HUES64 (cell line): ENCODE results near the gene MRAS.

Experiments
- H3K27ac ChIP-seq: 2 replicates; pipeline ENCODE4 v1.7.0; 2013; ENCODE audit warnings: low read depth, low read length, inconsistent platforms
- H3K27me3 ChIP-seq: 2 replicates; pipeline ENCODE4 v1.6.1; 2013; ENCODE audit warnings: mild to moderate bottlenecking, low read length; ENCODE audit not compliant: insufficient read depth
- H3K36me3 ChIP-seq: 2 replicates; pipeline ENCODE4 v1.6.1; 2013; ENCODE audit warnings: mild to moderate bottlenecking, low read length; ENCODE audit not compliant: insufficient read depth
- H3K4me1 ChIP-seq: 2 replicates; pipeline ENCODE4 v1.6.1; 2013; ENCODE audit warnings: mild to moderate bottlenecking, low read length, moderate library complexity; ENCODE audit not compliant: insufficient read depth
- H3K4me3 ChIP-seq: 2 replicates; pipeline ENCODE4 v1.5.1; 2013; ENCODE audit warnings: mild to moderate bottlenecking, low read length, moderate library complexity
- H3K9ac ChIP-seq: 2 replicates; pipeline ENCODE4 v1.6.1; 2013; ENCODE audit warnings: mild to moderate bottlenecking, low read depth, low read length
- H3K9me3 ChIP-seq: 2 replicates; pipeline ENCODE4 v1.6.1; 2013; ENCODE audit warnings: low read depth, low read length; ENCODE audit not compliant: insufficient read depth
- WGBS: fragments of 150-250, 120-280 bp; methylation state at CpG from one replicate; pipeline ENCODE4 v1.1.7; 2013; ENCODE audit warnings: missing lambda C conversion rate; 5-methylcytosine and 5-hydroxymethylcytosine counted together

MRAS gene

DNA sequence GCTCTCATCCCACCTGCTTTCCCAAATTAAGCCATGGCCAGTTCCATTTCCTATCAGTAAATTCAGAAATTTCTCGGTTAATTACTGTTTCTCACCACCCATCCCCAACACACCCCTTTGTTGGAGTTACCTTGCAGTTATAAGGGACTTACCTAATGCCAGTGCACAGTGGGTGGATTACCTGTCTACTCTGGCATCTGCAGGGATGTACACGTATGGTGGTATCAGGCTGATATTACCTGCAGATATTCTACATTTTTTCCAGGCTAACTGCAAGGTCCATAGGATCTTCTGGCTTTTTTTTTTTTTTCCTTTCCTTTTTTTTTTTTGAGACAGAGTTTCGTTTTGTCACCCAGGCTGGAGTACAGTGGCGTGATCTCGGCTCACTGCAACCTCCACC is 7.9 kb upstream of the MRAS start:
- no peaks in the 10 kb centered on the region for H3K36me3 ChIP-seq
- no peak overlapping the region for H3K9ac ChIP-seq
- 0 out of 2 replicates have a peak, but pooled peaks cover 4% of the 10 kb centered on the region for H3K9me3 ChIP-seq
- no peaks in the 10 kb centered on the region for H3K27me3 ChIP-seq
- peaks cover 10% of the 10 kb centered on the region for H3K4me1 ChIP-seq
- H3K4me3 ChIP-seq: no peak overlapping the region
- WGBS: 98% methylated on average over 5 of the region's 5 CpGs
- H3K27ac ChIP-seq: no peak overlapping the region

DNA sequence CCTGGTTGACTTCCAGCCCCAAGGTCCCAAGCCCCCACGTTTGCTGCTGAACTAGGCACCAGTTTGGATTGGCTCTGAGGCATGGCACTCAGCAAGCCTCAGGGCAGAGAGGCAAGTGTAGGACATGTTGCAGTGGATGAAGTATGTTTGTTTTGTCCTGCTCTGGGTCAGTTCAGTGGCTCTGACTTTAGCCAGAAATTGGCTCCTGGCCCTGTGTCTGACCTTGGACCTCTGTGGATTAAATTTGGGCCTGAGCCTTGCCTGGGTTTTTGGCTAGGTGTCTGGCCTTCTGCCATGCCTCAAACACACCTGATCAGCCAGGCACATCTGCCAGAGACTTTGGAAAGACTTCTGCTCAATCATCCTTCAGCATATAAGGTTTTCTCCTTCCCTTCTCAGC is 3.6 kb upstream of the MRAS start:
- Histone ChIP-seq H3K9ac (no peak overlapping the region), H3K9me3 (0 out of 2 replicates have a peak, but pooled peaks cover 4% of the 10 kb centered on the region), H3K27me3 (no peaks in the 10 kb centered on the region; the same call in 1 of the 2 replicates), H3K36me3 (no peaks in the 10 kb centered on the region), H3K27ac (no peak overlapping the region), H3K4me1 (no peaks in the 10 kb centered on the region), H3K4me3 (no peak overlapping the region)
- 90% methylated on average over 1 of the region's 1 CpG for WGBS

DNA sequence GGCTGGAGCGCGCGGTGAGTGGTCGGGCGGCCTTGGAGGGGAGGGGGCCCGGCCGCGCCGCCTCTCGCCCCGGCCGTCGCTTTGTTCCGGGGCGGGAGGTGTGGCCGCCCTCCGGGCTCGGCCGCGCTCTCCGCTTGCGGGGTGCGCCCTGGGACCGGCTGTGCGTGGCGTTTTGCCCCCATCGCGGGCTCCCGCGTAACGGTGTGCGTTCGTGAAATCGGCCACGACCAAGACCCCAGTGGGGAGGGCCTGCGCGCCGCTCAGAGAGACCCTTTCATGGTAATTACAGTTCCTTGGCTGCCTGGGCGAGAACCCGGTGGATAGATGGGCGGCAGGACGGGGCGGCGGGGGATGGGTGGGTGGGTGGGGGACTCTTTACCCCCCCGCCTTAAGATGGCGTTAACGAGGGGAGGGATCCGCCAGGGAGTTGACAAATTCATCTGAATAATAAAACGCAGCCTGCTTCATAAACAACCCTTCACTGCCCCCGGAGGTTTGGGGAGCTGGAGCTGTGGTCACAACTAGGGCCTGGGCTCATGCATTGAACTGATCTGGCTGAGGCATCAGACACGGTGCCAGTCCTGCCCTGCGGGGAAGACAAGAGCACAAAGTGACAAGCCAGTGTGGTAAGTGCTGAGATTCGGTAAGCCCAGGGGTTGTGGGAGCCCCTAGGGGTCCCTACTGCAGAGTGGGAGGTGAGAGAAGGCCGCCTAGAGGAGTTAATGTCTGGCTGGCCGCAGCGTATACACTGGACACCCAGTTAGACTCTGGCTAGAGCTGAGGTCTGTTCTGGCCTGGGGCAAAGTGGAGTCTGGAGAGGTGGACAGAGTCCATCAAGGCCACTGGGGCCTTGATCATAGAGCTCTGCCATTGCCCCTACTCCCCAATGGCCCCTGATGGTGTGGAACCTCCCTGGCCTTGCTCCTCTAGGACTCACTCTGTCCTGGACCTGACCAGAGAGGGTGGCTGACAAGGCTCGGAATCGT is 668 bp downstream of the MRAS start:
- no peaks in the 10 kb centered on the region for H3K36me3 ChIP-seq
- peak overlapping the region; percentile 61 for H3K4me3 ChIP-seq
- no peaks in the 10 kb centered on the region; the same call in 1 of the 2 replicates for H3K27me3 ChIP-seq
- H3K27ac ChIP-seq: peak overlapping the region; percentile 73; the same call in 1 of the 2 replicates
- H3K9me3 ChIP-seq: no peaks in the 10 kb centered on the region
- WGBS: 9% methylated on average over 51 of the region's 58 CpGs
- H3K9ac ChIP-seq: peak overlapping the region; percentile 62
- 0 out of 2 replicates have a peak, but pooled peaks cover 5% of the 10 kb centered on the region for H3K4me1 ChIP-seq

DNA sequence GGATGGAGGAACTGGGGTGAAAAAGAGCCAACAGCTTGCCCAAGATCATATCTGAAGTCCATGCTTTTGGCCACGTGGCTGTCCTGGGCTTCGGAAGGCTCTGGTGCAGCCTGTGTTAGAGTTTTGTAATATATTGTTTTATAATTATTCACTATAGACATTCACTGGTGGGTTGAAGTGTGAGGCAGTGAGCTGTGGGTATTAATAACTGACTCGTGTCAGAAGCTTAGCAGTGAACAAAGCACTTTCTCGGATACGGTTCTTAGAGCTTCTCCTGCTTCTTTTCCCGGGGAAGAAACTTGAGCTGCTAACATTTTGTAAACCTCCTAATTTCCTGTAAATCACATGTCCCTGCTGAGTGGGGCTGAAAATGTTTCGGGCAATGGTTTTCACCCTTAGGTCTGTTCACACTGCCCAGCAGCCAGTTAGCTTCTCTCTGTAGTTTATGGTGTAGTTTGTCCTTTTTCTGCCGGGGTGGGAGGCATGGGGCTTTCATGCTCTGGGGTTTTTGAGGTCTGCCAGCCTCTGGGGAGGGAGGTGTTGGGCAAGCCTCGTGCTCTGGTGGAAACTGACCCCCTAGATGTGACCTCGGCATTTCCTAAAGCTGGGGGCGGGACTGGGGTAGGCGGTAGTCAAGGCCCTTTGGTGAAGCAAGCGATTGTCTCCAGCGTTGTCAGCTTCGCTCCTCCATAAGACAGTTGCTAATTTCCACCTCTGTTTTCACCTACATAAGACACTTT is 1.7 kb downstream of the MRAS start:
- Histone ChIP-seq H3K4me1 (0 out of 2 replicates have a peak, but pooled peaks cover 5% of the 10 kb centered on the region), H3K27ac (no peak overlapping the region), H3K9me3 (no peaks in the 10 kb centered on the region), H3K36me3 (no peaks in the 10 kb centered on the region), H3K27me3 (no peaks in the 10 kb centered on the region; the same call in 1 of the 2 replicates), H3K4me3 (no peak overlapping the region), H3K9ac (no peak overlapping the region)
- WGBS: 79% methylated on average over 14 of the region's 15 CpGs

DNA sequence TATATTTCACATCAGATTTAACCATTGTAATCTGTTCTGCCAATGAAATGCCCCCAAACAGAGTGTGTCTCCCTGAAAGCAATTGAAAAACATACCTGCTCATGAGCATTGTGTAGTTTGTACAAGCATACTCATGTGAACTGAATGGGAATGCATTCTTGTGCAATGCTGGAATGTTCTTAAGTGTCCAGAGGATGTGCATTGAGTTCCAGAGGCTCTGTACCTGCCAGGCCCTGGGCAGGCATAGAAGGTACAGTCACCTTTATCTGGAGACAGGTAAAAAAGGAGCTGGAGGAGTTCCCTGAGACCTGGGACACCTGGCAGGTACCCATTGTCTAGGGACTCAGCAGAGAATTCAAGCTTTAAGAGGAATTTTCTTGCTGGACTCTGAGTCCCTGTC is 2.8 kb downstream of the MRAS start:
- no peaks in the 10 kb centered on the region for H3K9me3 ChIP-seq
- no peaks in the 10 kb centered on the region; the same call in 1 of the 2 replicates for H3K27me3 ChIP-seq
- H3K36me3 ChIP-seq: no peaks in the 10 kb centered on the region
- 0 out of 2 replicates have a peak, but pooled peaks cover 5% of the 10 kb centered on the region for H3K4me1 ChIP-seq
- H3K9ac ChIP-seq: no peak overlapping the region
- H3K27ac ChIP-seq: no peak overlapping the region
- H3K4me3 ChIP-seq: no peak overlapping the region

DNA sequence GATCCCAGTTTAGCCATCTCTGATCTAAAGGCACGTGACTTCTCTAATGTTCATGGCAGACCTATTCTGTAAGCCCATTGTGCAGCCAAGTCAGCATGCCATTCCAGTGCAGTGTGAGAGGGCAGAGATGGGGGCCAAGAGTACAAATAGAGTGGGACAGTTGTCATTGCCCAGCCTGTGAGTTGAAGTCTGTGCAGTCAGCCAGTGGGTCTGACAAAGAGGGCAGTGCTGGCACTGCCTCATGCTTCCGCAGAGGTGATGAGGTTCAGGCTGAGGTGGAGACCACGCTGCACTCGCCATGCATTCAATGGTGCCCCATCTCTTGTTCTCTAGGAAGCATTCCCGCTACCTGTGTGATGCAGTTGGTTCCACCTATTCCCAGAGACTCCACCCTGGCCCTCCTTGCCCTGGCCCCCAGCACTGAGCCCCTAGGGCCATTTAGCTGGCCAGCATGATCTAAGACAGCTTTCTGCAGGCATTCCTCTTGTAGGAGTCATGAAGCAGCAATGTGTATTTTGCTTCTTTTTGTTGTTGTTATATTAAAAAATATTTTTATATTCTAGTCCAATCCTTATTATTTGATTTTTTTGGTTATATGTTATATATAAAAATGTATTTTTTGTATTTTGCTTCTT is 3.7 kb downstream of the MRAS start:
- Histone ChIP-seq H3K9me3 (no peaks in the 10 kb centered on the region), H3K27me3 (no peaks in the 10 kb centered on the region), H3K27ac (no peak overlapping the region), H3K9ac (no peak overlapping the region), H3K36me3 (no peaks in the 10 kb centered on the region), H3K4me3 (no peak overlapping the region), H3K4me1 (0 out of 2 replicates have a peak, but pooled peaks cover 9% of the 10 kb centered on the region)
- WGBS: 95% methylated on average over 5 of the region's 5 CpGs

DNA sequence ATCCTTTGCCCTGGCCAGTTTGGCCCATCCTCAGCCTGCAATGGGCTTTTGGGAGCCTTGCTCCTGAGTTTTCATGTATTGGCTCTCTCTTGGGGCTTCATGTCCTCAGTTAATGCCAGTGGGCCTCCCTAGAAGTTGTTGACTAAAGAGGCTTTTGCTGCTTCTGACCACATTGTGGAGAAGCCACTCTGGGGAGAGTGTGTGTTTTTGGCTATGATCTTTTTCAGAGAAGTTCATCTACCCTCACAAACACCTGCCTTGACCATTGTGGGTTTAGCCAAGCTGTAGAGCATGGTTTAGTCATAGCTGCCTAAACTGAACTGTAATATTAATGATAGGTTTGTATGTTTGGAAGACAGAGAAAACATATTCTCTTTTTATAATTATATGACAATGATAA is 6.0 kb downstream of the MRAS start:
- Histone ChIP-seq H3K9ac (no peak overlapping the region), H3K4me3 (no peak overlapping the region), H3K27ac (no peak overlapping the region), H3K36me3 (no peaks in the 10 kb centered on the region), H3K9me3 (no peaks in the 10 kb centered on the region), H3K27me3 (no peaks in the 10 kb centered on the region), H3K4me1 (0 out of 2 replicates have a peak, but pooled peaks cover 10% of the 10 kb centered on the region)

DNA sequence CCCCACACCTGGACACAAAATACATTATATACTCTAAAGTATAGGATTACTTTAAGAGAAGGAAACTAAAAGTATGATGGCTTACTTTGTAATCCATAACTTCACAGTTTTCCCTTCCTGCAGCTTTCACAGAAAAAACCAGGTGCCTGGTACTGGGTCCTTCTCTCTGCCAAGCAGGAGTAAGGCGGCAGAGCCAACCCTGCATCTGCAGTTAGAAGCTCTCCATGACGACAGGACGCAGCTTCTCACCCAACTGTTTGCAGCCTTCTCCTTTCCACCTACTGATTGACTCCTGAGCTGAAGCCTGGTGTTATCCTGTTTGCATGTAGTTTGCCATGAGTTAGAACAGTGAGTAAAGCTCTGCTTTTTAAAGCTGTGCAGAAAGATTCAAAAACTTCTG is 6.7 kb downstream of the MRAS start:
- WGBS: 92% methylated on average over 3 of the region's 3 CpGs
- Histone ChIP-seq H3K27ac (no peak overlapping the region), H3K36me3 (no peaks in the 10 kb centered on the region), H3K27me3 (no peaks in the 10 kb centered on the region), H3K9me3 (no peaks in the 10 kb centered on the region), H3K4me1 (0 out of 2 replicates have a peak, but pooled peaks cover 9% of the 10 kb centered on the region), H3K4me3 (no peak overlapping the region), H3K9ac (no peak overlapping the region)

DNA sequence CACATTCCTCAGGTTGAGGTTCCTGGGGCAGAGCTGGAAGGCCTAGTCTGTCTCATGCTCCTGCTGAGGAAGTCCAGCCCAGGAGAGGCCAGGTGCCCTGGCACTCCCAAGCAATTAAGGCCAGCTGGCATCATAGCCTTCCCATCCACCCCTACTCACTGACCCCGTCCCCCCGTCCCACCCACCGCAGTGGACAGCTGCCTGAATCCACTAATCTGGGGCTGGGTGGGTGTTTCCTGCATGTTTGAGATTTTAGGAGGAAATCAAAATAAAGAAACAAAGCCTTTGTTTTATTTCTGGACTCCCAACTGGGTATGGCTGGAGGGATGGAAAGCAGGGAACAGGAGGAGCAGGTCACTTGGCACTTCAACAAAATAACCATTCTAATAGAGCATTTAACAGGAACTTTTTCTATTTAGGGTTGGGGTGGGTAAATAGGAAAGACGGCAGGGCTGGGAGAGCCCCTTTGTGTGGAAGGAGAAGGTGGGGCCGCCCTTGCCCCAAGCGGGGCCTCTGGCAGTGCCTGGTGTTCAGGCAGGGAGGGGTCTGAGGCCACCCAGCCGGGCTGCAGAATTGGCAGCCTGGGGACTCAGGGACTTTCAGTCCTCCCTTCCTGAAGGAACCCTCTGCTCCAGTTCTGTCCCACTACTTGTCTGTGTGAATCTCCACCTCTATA is 8.5 kb downstream of the MRAS start:
- Histone ChIP-seq H3K27me3 (no peaks in the 10 kb centered on the region), H3K4me3 (no peak overlapping the region), H3K9me3 (no peaks in the 10 kb centered on the region), H3K9ac (no peak overlapping the region), H3K36me3 (no peaks in the 10 kb centered on the region), H3K27ac (no peak overlapping the region), H3K4me1 (0 out of 2 replicates have a peak, but pooled peaks cover 4% of the 10 kb centered on the region)
- WGBS: 85% methylated on average over 7 of the region's 7 CpGs

DNA sequence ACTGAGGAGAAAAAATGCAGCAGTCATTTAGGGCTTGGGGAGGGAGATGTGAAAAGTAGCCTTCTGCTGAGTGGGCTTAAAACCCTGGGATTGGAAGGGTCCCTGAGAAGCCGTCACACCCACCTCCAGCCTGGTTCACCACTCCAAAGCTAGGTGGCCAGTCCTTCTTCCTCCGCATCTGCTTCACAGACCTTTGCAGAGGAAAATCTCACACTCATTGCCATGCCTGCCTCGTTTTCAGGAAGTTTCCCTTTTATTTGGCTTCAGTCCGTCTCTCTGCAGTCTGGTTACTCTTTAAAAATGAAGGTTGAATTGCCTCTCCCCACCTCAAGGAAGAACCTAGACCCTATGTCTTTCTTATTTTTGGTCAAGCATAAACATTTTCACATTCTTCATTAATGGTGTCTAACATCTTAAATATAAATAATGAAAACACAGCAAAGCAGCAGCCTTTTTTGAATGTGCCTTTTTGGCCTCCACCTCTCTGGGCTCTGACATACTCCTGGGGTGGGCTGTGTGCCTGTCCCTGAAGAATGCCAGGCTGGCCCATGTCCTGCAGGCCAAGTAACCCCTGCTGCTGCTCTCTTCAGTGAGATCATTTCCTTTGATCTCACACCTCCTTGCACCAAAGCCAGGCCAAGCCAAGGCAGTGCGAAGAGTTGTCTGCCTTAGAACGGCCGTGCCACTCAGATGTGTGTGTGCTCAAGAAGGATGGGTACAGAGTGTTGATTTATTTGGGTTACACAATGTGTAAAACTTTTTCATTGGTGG is 11.0 kb downstream of the MRAS start:
- no peaks in the 10 kb centered on the region for H3K9me3 ChIP-seq
- no peaks in the 10 kb centered on the region for H3K36me3 ChIP-seq
- H3K4me1 ChIP-seq: 0 out of 2 replicates have a peak, but pooled peaks cover 4% of the 10 kb centered on the region
- no peak overlapping the region for H3K9ac ChIP-seq
- no peak overlapping the region for H3K4me3 ChIP-seq
- 85% methylated on average over 7 of the region's 7 CpGs for WGBS
- H3K27me3 ChIP-seq: no peaks in the 10 kb centered on the region
- H3K27ac ChIP-seq: no peak overlapping the region
